Tibial nerve (tissue), 4 donors: Measurements from ENCODE around the gene DBNDD1.

Experiments used
- CTCF ChIP-seq, 5 experiments: fragments of 200-600 bp in 3 of 5; fragments of 450-650 bp in 2 of 5; sonication (generic) in 3 of 5; IDR thresholded peaks; one replicate each; pipeline ENCODE4 v1.5.1; 2016 to 2019; ENCODE audit warnings: antibody characterized with exemption in 5 of 5, mild to moderate bottlenecking in 3 of 5, moderate library complexity in 2 of 5
- EP300 ChIP-seq, 2 donors: sonication (generic); formaldehyde crosslinking; IDR thresholded peaks; one replicate each; pipeline ENCODE4 v1.6.1; 2017; ENCODE audit warnings: antibody characterized with exemption in 2 of 2, mild to moderate bottlenecking in 1 of 2
- POLR2A ChIP-seq, 2 donors: fragments of 450-650 bp; IDR thresholded peaks; one replicate each; pipeline ENCODE4 v1.6.1; 2017; ENCODE audit warnings: antibody characterized with exemption in 2 of 2, mild to moderate bottlenecking in 2 of 2, moderate library complexity in 2 of 2

GRCh38 chr16:89974870-89975269 is 44.4 kb downstream of the DBNDD1 start:
- TF ChIP-seq CTCF (IDR thresholded peaks at IDR 0.05), result no peak
- no peak for TF ChIP-seq POLR2A (IDR thresholded peaks at IDR 0.05)
- TF ChIP-seq EP300 (IDR thresholded peaks at IDR 0.05), result no peak
